ENCODE measurements around the gene ABRACL.
"Not testable (repeated sequence)": the region's sequence is repeated elsewhere in the genome, so short reads cannot be mapped to it uniquely, and the experiment has no call there.

The ABRACL gene

GRCh38 chr6:139028658-139029469 lies at the start of gene ABRACL:
Gene ABRACL, plus strand, starts transcription at chr6:139028745. Its CDS starts 5,416 bp downstream, at chr6:139034161.
- peak; percentile 81 for DNase-seq (ENCODE audit: low spot score)

GRCh38 chr6:138979365-138979764 lies 49.2 kb upstream of the ABRACL start:
- no peak for DNase-seq (ENCODE audit: low spot score)

- DNase-seq (ENCODE audit: low spot score): no peak
Measured at GRCh38 chr6:138979813-138980668, 48.5 kb upstream of the ABRACL start.

GRCh38 chr6:138981416-138981815 lies 47.1 kb upstream of the ABRACL start:
- DNase-seq (ENCODE audit: low spot score): no peak

- DNase-seq (ENCODE audit: low spot score): no peak
Measured at GRCh38 chr6:138986578-138986977, 42.0 kb upstream of the ABRACL start.

GRCh38 chr6:138987080-138987642 lies 41.4 kb upstream of the ABRACL start:
- peak; percentile 44 for DNase-seq (ENCODE audit: low spot score)

- DNase-seq (ENCODE audit: low spot score): peak; percentile 96
Measured at GRCh38 chr6:138987643-138988468, 40.7 kb upstream of the ABRACL start, which contains the start of gene REPS1. Gene REPS1, minus strand, starts transcription at chr6:138988253. Its CDS starts 571 bp downstream, at chr6:138987682.

- DNase-seq (ENCODE audit: low spot score): no peak
Measured at GRCh38 chr6:138988469-138988834, 40.1 kb upstream of the ABRACL start.

- no peak for DNase-seq (ENCODE audit: low spot score)
Measured at GRCh38 chr6:138989098-138989983, 39.2 kb upstream of the ABRACL start.

- DNase-seq (ENCODE audit: low spot score): no peak
Measured at GRCh38 chr6:138991206-138991605, 37.3 kb upstream of the ABRACL start.

GRCh38 chr6:138992965-138993364 lies 35.6 kb upstream of the ABRACL start:
- not testable (repeated sequence) for DNase-seq (ENCODE audit: low spot score)

GRCh38 chr6:138993410-138993809 lies 35.1 kb upstream of the ABRACL start:
- DNase-seq (ENCODE audit: low spot score): not testable (repeated sequence)

GRCh38 chr6:138996524-138996923 lies 32.0 kb upstream of the ABRACL start:
- no peak for DNase-seq (ENCODE audit: low spot score)

GRCh38 chr6:138997136-138997535 lies 31.4 kb upstream of the ABRACL start:
- DNase-seq (ENCODE audit: low spot score): no peak

- no peak for DNase-seq (ENCODE audit: low spot score)
Measured at GRCh38 chr6:138999949-139000725, 28.4 kb upstream of the ABRACL start.

- DNase-seq (ENCODE audit: low spot score): no peak
Measured at GRCh38 chr6:139003751-139004150, 24.8 kb upstream of the ABRACL start.

- DNase-seq (ENCODE audit: low spot score): no peak
Measured at GRCh38 chr6:139006477-139006876, 22.1 kb upstream of the ABRACL start.

- no peak for DNase-seq (ENCODE audit: low spot score)
Measured at GRCh38 chr6:139007428-139007827, 21.1 kb upstream of the ABRACL start.

GRCh38 chr6:139008117-139008516 lies 20.4 kb upstream of the ABRACL start:
- no peak for DNase-seq (ENCODE audit: low spot score)

- peak; percentile 26 for DNase-seq (ENCODE audit: low spot score)
Measured at GRCh38 chr6:139010674-139011073, 17.9 kb upstream of the ABRACL start.
